Measurements from ENCODE around the gene TEX22. TPM values are rescaled to one million over a fixed set of nuclear protein-coding genes. Genes with fewer than 3 reads are reported as not detected.

The TEX22 gene
- total RNA-seq, 4 donors from 2014 or later, result 0.41 TPM; not detected in 3

GRCh38 chr14:105350450-105351244 lies 47.7 kb upstream of the TEX22 start:
- 80 to 95% methylated on average over 1 to 34 of the region's 37 CpGs for WGBS, 2 donors (ENCODE audit: low coverage in 1 of 2)
- H3K27ac ChIP-seq, result no peak overlapping the region
- no peak overlapping the region for H3K4me3 ChIP-seq
- no peaks in the 10 kb centered on the region for H3K36me3 ChIP-seq
- H3K27me3 ChIP-seq, result no peaks in the 10 kb centered on the region
- no peak for DNase-seq
- H3K9me3 ChIP-seq, result no peaks in the 10 kb centered on the region
- TF ChIP-seq, protein P1, sequence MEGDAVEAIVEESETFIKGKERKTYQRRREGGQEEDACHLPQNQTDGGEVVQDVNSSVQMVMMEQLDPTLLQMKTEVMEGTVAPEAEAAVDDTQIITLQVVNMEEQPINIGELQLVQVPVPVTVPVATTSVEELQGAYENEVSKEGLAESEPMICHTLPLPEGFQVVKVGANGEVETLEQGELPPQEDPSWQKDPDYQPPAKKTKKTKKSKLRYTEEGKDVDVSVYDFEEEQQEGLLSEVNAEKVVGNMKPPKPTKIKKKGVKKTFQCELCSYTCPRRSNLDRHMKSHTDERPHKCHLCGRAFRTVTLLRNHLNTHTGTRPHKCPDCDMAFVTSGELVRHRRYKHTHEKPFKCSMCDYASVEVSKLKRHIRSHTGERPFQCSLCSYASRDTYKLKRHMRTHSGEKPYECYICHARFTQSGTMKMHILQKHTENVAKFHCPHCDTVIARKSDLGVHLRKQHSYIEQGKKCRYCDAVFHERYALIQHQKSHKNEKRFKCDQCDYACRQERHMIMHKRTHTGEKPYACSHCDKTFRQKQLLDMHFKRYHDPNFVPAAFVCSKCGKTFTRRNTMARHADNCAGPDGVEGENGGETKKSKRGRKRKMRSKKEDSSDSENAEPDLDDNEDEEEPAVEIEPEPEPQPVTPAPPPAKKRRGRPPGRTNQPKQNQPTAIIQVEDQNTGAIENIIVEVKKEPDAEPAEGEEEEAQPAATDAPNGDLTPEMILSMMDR (IDR thresholded peaks at IDR 0.05), result no peak
- no peak for TF ChIP-seq POLR2AphosphoS5 (IDR thresholded peaks at IDR 0.05)
- no peak for TF ChIP-seq EP300 (IDR thresholded peaks at IDR 0.05; ENCODE audit: low read depth)
- TF ChIP-seq POLR2A (IDR thresholded peaks at IDR 0.05), result no peak
- intact Hi-C loops (cut with DNase I; ENCODE audit: low total_unique reads) (loop anchor here (10.0 kb wide), 1 partner anchor 256 kb away; no protein-coding TSS in a partner anchor), in situ Hi-C loops (cut with MboI; ENCODE audit: low pct_ligation_motif_present in 1 of 4, low pct_unique_long_range_greater_than_20kb in 1 of 4, low sequenced_read_pairs in 3 of 4) (loop anchor here in 1 of 4 donors (10.0 kb wide), 1 partner anchor 256 kb away; no protein-coding TSS in a partner anchor)
- peaks cover 0 to 4% (median 0%) of the 10 kb centered on the region in 4 donors for H3K4me1 ChIP-seq

DNA sequence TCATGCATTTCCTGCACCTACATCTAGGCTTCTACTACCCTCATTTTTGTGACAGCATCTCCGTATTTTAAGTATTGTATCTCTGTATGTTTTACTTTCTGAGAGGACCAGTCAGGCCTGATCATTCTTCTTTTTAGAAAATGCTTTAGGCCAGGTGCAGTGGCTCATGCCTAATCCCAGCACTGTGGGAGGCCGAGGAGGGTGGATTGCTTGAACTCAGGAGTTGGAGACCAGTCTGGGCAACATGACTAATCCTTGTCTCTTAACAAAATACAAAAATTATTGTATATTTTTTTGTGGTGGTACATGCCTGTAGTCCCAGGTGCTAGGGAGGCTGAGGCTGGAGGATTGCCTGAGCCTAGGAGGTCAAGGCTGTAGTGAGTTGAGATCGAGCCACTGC lies 46.9 kb upstream of the TEX22 start:
- no peak for TF ChIP-seq EP300 (IDR thresholded peaks at IDR 0.05; ENCODE audit: low read depth)
- TF ChIP-seq, protein P1 (IDR thresholded peaks at IDR 0.05), result no peak
- no peak for TF ChIP-seq POLR2A (IDR thresholded peaks at IDR 0.05)
- TF ChIP-seq POLR2AphosphoS5 (IDR thresholded peaks at IDR 0.05), result no peak
- Histone ChIP-seq H3K4me3 (no peak overlapping the region), H3K27ac (no peak overlapping the region), H3K9me3 (no peaks in the 10 kb centered on the region), H3K4me1 (peaks cover 0 to 4% (median 0%) of the 10 kb centered on the region in 4 donors), H3K36me3 (no peaks in the 10 kb centered on the region), H3K27me3 (no peaks in the 10 kb centered on the region)
- no peak for DNase-seq
- WGBS, 2 donors (ENCODE audit: low coverage in 1 of 2), result 90 to 95% methylated on average over 2 to 3 of the region's 3 CpGs
- in situ Hi-C loops (cut with MboI; ENCODE audit: low pct_ligation_motif_present in 1 of 4, low pct_unique_long_range_greater_than_20kb in 1 of 4, low sequenced_read_pairs in 3 of 4), result loop anchor here in 1 of 4 donors (10.0 kb wide), 1 partner anchor 257 kb away; no protein-coding TSS in a partner anchor
- intact Hi-C loops (cut with DNase I; ENCODE audit: low total_unique reads), result loop anchor here (10.0 kb wide), 1 partner anchor 257 kb away; no protein-coding TSS in a partner anchor

DNA sequence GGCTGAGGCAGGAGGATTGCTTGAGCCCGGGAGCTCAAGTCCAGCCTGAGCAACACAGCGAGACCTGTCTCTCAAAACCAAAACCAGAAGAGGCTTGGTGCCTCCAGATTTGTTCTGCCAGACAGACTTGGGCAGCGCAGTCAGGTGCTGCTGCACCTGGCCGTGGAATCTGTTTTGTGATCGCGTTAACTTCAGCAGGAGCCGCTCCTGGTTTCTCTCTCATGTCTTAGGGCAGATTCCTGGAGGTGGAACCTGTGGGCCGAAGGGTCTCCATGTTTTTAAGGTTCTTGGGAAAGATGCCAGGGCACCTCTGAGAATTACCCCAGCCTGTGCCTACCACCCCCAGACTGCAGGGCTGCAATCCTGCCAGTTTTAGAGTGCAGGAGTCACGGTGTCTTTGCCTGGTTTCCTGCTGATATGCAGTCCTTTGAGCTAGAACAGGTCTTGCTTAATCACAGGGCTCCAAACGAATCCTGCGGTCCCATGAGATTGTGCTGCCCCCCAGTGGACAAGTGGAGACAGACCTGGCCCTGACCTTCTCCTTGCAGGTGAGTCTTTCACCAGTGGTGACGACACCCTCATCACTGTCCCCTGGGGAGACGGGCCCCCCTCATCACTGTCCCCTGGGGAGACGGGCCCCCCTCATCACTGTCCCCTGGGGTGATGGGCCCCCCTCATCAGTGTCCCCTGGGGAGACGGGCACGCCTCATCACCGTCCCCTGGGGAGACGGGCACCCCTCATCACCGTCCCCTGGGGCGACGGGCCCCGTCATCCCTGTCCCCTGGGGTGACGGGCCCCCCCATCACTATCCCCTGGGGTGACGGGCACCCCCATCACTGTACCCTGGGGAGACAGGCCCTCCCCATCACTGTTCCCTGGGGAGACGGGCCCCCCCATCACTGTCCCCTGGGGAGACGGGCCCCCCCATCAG lies 46.2 kb upstream of the TEX22 start:
- Histone ChIP-seq H3K27ac (no peak overlapping the region), H3K9me3 (no peaks in the 10 kb centered on the region), H3K4me3 (no peak overlapping the region), H3K4me1 (peaks cover 0 to 4% (median 0%) of the 10 kb centered on the region in 4 donors), H3K27me3 (no peaks in the 10 kb centered on the region), H3K36me3 (no peaks in the 10 kb centered on the region)
- TF ChIP-seq, protein P1 (IDR thresholded peaks at IDR 0.05), result peak; percentile 81 to 92 (median 85)
- no peak for TF ChIP-seq POLR2A (IDR thresholded peaks at IDR 0.05)
- WGBS, 2 donors (ENCODE audit: low coverage in 1 of 2), result 56% methylated on average over 17 of the region's 26 CpGs; no CpG with 5 or more reads in 1 of the 2 donors
- in situ Hi-C loops (cut with MboI; ENCODE audit: low pct_ligation_motif_present in 1 of 4, low pct_unique_long_range_greater_than_20kb in 1 of 4, low sequenced_read_pairs in 3 of 4), result loop anchor here in 1 of 4 donors (10.0 kb wide), 1 partner anchor 257 kb away; no protein-coding TSS in a partner anchor
- peak; percentile 90 for DNase-seq
- intact Hi-C loops (cut with DNase I; ENCODE audit: low total_unique reads), result loop anchor here (10.0 kb wide), 1 partner anchor 257 kb away; no protein-coding TSS in a partner anchor
